ENCODE data around the gene ROGDI. TPM values are rescaled to one million over a fixed set of nuclear protein-coding genes. Genes with fewer than 3 reads are reported as not detected.

ROGDI gene
- total RNA-seq (2022; extraction: Qiagen RNA extraction) = 8.7 to 16.3 TPM (median 15.1 TPM) in 5 replicates

GRCh38 chr16:4801962-4802658 lies at the start of gene ROGDI:
ROGDI (minus strand) TSS chr16:4802633; CDS start chr16:4802571, 62 bp downstream.

GRCh38 chr16:4846901-4847773 lies 44.7 kb upstream of the ROGDI start, which contains the start of the genes GLYR1 and UBN1:
GLYR1 (minus strand) TSS chr16:4847288; CDS start chr16:4847265, 23 bp downstream.
UBN1 (plus strand) TSS chr16:4847481; CDS start chr16:4852918, 5,437 bp downstream.

GRCh38 chr16:4795181-4795827 lies 7.1 kb downstream of the ROGDI start, which contains the start of gene SMIM22:
SMIM22 (plus strand) TSS chr16:4795369; CDS start chr16:4795735, 366 bp downstream.

GRCh38 chr16:4787627-4788482 lies 14.6 kb downstream of the ROGDI start, which contains the start of gene SEPTIN12:
SEPTIN12 (minus strand) TSS chr16:4788345; CDS start chr16:4787645, 700 bp downstream.

GRCh38 chr16:4766875-4767628 lies 35.4 kb downstream of the ROGDI start, which contains the start of gene ZNF500:
ZNF500 (minus strand) TSS chr16:4767162; CDS start chr16:4765978, 1,184 bp downstream.

Other genes with a start within 250 kb of the ROGDI start
- 0.02 to 0.03 TPM in 2 of 5 replicates, not detected in the others for gene C16orf96, start 246.3 kb downstream of the ROGDI start, total RNA-seq (2022; extraction: Qiagen RNA extraction)
- 34.5 to 67.4 TPM (median 61.1 TPM) in 5 replicates for gene UBALD1, start 187.7 kb downstream of the ROGDI start, total RNA-seq (2022; extraction: Qiagen RNA extraction)
- gene MGRN1, start 177.8 kb downstream of the ROGDI start, total RNA-seq (2022; extraction: Qiagen RNA extraction) = 35.8 to 41.3 TPM (median 40.5 TPM) in 5 replicates
- gene NUDT16L1, start 109.1 kb downstream of the ROGDI start, total RNA-seq (2022; extraction: Qiagen RNA extraction) = 14.9 to 26.8 TPM (median 25.8 TPM) in 5 replicates
- gene ANKS3, start 68.4 kb downstream of the ROGDI start, total RNA-seq (2022; extraction: Qiagen RNA extraction) = 20.5 to 28.5 TPM (median 27.7 TPM) in 5 replicates
- 1.0 to 1.8 TPM (median 1.2 TPM) in 5 replicates for gene DNAAF8, start 68.1 kb downstream of the ROGDI start, total RNA-seq (2022; extraction: Qiagen RNA extraction)
- 6.8 to 10.3 TPM (median 8.7 TPM) in 5 replicates for gene ZNF500, start 35.5 kb downstream of the ROGDI start, total RNA-seq (2022; extraction: Qiagen RNA extraction)
- gene SEPTIN12, start 14.3 kb downstream of the ROGDI start, total RNA-seq (2022; extraction: Qiagen RNA extraction) = 0.16 TPM in 1 of 5 replicates, not detected in the others
- gene SMIM22, start 7.3 kb downstream of the ROGDI start, total RNA-seq (2022; extraction: Qiagen RNA extraction) = not detected in 5 replicates
- gene GLYR1, start 44.7 kb upstream of the ROGDI start, total RNA-seq (2022; extraction: Qiagen RNA extraction) = 39.9 to 44.5 TPM (median 43.0 TPM) in 5 replicates
- gene UBN1, start 44.8 kb upstream of the ROGDI start, total RNA-seq (2022; extraction: Qiagen RNA extraction) = 26.1 to 29.5 TPM (median 27.8 TPM) in 5 replicates
- 2.4 to 3.3 TPM (median 3.1 TPM) in 5 replicates for gene PPL, start 134.5 kb upstream of the ROGDI start, total RNA-seq (2022; extraction: Qiagen RNA extraction)
- gene SEC14L5, start 155.7 kb upstream of the ROGDI start, total RNA-seq (2022; extraction: Qiagen RNA extraction) = 0.01 to 0.04 TPM (median 0.03 TPM) in 5 replicates
- gene NAGPA, start 231.3 kb upstream of the ROGDI start, total RNA-seq (2022; extraction: Qiagen RNA extraction) = 13.1 to 19.8 TPM (median 18.4 TPM) in 5 replicates

Measured in A549 treated with CORT108297 at 1 μM for 4 hours (cell line).